Gastrocnemius medialis (tissue), 4 donors: ENCODE measurements around the gene NEURL2.

Source experiments
- POLR2A ChIP-seq, 2 donors: fragments of 450-650 bp; IDR thresholded peaks; one replicate each; pipeline ENCODE4 v1.6.1; 2017; ENCODE audit warnings: antibody characterized with exemption in 2 of 2, mild to moderate bottlenecking in 2 of 2, moderate library complexity in 2 of 2
- TF ChIP-seq, protein P1 (sequence below), 5 experiments: fragments of 450-650 bp in 3 of 5; fragments of 200-600 bp in 2 of 5; sonication (generic) in 2 of 5; IDR thresholded peaks in 4 of 5; conservative IDR thresholded peaks in 1 of 5; 1 replicate in 4 of 5; 2 replicates in 1 of 5; pipeline ENCODE4 v1.5.1; 2016 to 2019; ENCODE audit warnings: antibody characterized with exemption in 5 of 5, mild to moderate bottlenecking in 3 of 5, moderate library complexity in 3 of 5

DNA sequence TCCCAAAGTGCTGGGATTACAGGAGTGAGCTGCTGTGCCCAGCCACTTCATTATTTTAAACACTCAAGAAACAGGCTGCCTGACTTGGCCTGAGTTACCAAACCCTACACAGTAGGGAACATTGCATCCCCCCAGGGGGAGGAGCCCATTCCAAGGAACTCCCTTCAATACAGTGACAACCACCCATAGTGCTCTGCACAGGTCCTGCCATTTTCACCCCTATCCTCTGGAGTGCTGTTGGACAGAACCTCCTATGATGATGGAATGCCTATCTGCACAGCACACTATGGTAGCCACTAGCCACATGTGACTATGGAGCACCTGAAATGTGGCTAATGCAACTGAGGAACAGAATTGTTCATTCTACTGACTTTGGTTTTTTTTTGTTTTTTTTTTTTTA is 45.6 kb downstream of the NEURL2 start:
- TF ChIP-seq, protein P1, sequence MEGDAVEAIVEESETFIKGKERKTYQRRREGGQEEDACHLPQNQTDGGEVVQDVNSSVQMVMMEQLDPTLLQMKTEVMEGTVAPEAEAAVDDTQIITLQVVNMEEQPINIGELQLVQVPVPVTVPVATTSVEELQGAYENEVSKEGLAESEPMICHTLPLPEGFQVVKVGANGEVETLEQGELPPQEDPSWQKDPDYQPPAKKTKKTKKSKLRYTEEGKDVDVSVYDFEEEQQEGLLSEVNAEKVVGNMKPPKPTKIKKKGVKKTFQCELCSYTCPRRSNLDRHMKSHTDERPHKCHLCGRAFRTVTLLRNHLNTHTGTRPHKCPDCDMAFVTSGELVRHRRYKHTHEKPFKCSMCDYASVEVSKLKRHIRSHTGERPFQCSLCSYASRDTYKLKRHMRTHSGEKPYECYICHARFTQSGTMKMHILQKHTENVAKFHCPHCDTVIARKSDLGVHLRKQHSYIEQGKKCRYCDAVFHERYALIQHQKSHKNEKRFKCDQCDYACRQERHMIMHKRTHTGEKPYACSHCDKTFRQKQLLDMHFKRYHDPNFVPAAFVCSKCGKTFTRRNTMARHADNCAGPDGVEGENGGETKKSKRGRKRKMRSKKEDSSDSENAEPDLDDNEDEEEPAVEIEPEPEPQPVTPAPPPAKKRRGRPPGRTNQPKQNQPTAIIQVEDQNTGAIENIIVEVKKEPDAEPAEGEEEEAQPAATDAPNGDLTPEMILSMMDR (IDR thresholded peaks at IDR 0.05 in 4 of 5, conservative IDR thresholded peaks at IDR 0.05 in 1 of 5): no peak
- no peak for TF ChIP-seq POLR2A (IDR thresholded peaks at IDR 0.05)
